ENCODE data around the gene PLA2G4D. TPM values are rescaled to one million over a fixed set of nuclear protein-coding genes. Genes with fewer than 3 reads are reported as not detected.

Gene PLA2G4D
- polyA plus RNA-seq, 1 of the 3 experiments (the other 2 are of a cell fraction) = not detected

- Histone ChIP-seq H3K9me2 (no peaks in the 10 kb centered on the region), H3K9ac (no peak overlapping the region), H3K4me3 (ENCODE audit: low read depth in 2 of 2, low read length in 1 of 2) (no peak overlapping the region), H3K79me2 (ENCODE audit: insufficient read depth) (no peaks in the 10 kb centered on the region), H3K4me2 (no peak overlapping the region), H3K4me1 (ENCODE audit: control insufficient read depth in 1 of 2, insufficient read depth in 2 of 2, low read depth in 1 of 2, low read length in 1 of 2) (peaks cover 0 to 13% of the 10 kb centered on the region in 2 experiments; a peak in 1 of 4 replicates), H3K36me3 (replicated peaks in 1 of 2; ENCODE audit: control insufficient read depth in 1 of 2, insufficient read depth in 2 of 2, low read length in 1 of 2) (no peaks in the 10 kb centered on the region), H4K20me1 (ENCODE audit: insufficient read depth) (no peaks in the 10 kb centered on the region), H2AFZ (ENCODE audit: low read depth) (no peak overlapping the region), H3K27me3 (ENCODE audit: insufficient read depth) (no peaks in the 10 kb centered on the region), H3K9me3 (no peaks in the 10 kb centered on the region), H3K27ac (ENCODE audit: low read depth in 2 of 2, low read length in 1 of 2) (no peak overlapping the region), H3F3A (replicated peaks; ENCODE audit: insufficient read depth) (no peaks in the 10 kb centered on the region)
- ChIA-PET CTCF (interaction anchor here (0.6 to 17.2 kb wide), 8 partner anchors 12 to 81 kb away, joined by 3 to 293 read pairs (median 5); no protein-coding TSS in a partner anchor), POLR2A (no interaction called here)
- TF ChIP-seq EZH2phosphoT487 (IDR thresholded peaks at IDR 0.05; ENCODE audit: borderline replicate concordance, low read depth) = no peak
- no peak for TF ChIP-seq USF1 (IDR thresholded peaks at IDR 0.05; ENCODE audit: borderline replicate concordance, low read depth)
- no peak for TF ChIP-seq RFX5 (IDR thresholded peaks at IDR 0.05; ENCODE audit: low read length)
- no peak for DNase-seq
- 49% methylated on average over 7 of the region's 17 CpGs for WGBS (ENCODE audit: low lambda C conversion rate)
Observed at GRCh38 chr15:42069496-42070278, 24.7 kb downstream of the PLA2G4D start.

- Histone ChIP-seq H3K4me3 (ENCODE audit: low read depth in 2 of 2, low read length in 1 of 2) (no peak overlapping the region), H3K79me2 (ENCODE audit: insufficient read depth) (no peaks in the 10 kb centered on the region), H4K20me1 (ENCODE audit: insufficient read depth) (no peaks in the 10 kb centered on the region), H3K36me3 (replicated peaks in 1 of 2; ENCODE audit: control insufficient read depth in 1 of 2, insufficient read depth in 2 of 2, low read length in 1 of 2) (no peaks in the 10 kb centered on the region), H3K4me1 (ENCODE audit: control insufficient read depth in 1 of 2, insufficient read depth in 2 of 2, low read depth in 1 of 2, low read length in 1 of 2) (peaks cover 0 to 18% of the 10 kb centered on the region in 2 experiments; a peak in 1 of 4 replicates), H3K27ac (ENCODE audit: low read depth in 2 of 2, low read length in 1 of 2) (no peak overlapping the region), H3F3A (replicated peaks; ENCODE audit: insufficient read depth) (no peaks in the 10 kb centered on the region), H3K27me3 (ENCODE audit: insufficient read depth) (no peaks in the 10 kb centered on the region), H3K9me2 (no peaks in the 10 kb centered on the region), H3K4me2 (no peak overlapping the region), H3K9me3 (no peaks in the 10 kb centered on the region), H3K9ac (no peak overlapping the region), H2AFZ (ENCODE audit: low read depth) (no peak overlapping the region)
- POLR2A ChIA-PET = no interaction called here
- WGBS (ENCODE audit: low lambda C conversion rate) = 81% methylated on average over 7 of the region's 7 CpGs
- DNase-seq = no peak
- CTCF ChIA-PET = interaction anchor here (0.6 to 17.2 kb wide), 4 partner anchors 12 to 74 kb away, joined by 3 to 293 read pairs (median 6); no protein-coding TSS in a partner anchor
- TF ChIP-seq RAD21 (IDR thresholded peaks at IDR 0.05; ENCODE audit: low read length) (no peak), MEF2A (IDR thresholded peaks at IDR 0.05; ENCODE audit: borderline replicate concordance, low read depth) (no peak), SMC3 (IDR thresholded peaks at IDR 0.05; ENCODE audit: low read depth, low read length) (no peak)
Observed at GRCh38 chr15:42069025-42069424, 25.3 kb downstream of the PLA2G4D start.

- H2AFZ ChIP-seq (ENCODE audit: low read depth) = no peak overlapping the region
Observed at GRCh38 chr15:42068601-42069000, 25.8 kb downstream of the PLA2G4D start.

More at GRCh38 chr15:42068601-42069000, 25.8 kb downstream of the PLA2G4D start:
- Histone ChIP-seq H3K27ac (ENCODE audit: low read depth in 2 of 2, low read length in 1 of 2) (no peak overlapping the region), H3K79me2 (ENCODE audit: insufficient read depth) (no peaks in the 10 kb centered on the region), H3F3A (replicated peaks; ENCODE audit: insufficient read depth) (no peaks in the 10 kb centered on the region), H4K20me1 (ENCODE audit: insufficient read depth) (no peaks in the 10 kb centered on the region), H3K36me3 (replicated peaks in 1 of 2; ENCODE audit: control insufficient read depth in 1 of 2, insufficient read depth in 2 of 2, low read length in 1 of 2) (no peaks in the 10 kb centered on the region), H3K9me2 (no peaks in the 10 kb centered on the region), H3K4me2 (no peak overlapping the region), H3K4me1 (ENCODE audit: control insufficient read depth in 1 of 2, insufficient read depth in 2 of 2, low read depth in 1 of 2, low read length in 1 of 2) (peaks cover 0 to 18% of the 10 kb centered on the region in 2 experiments; a peak in 1 of 4 replicates), H3K4me3 (ENCODE audit: low read depth in 2 of 2, low read length in 1 of 2) (no peak overlapping the region), H3K9me3 (no peaks in the 10 kb centered on the region), H3K27me3 (ENCODE audit: insufficient read depth) (no peaks in the 10 kb centered on the region), H3K9ac (no peak overlapping the region)
- TF ChIP-seq JUND (IDR thresholded peaks at IDR 0.05) (no peak), POLR2AphosphoS5 (IDR thresholded peaks at IDR 0.05; ENCODE audit: low read depth, low read length) (no peak), EZH2phosphoT487 (IDR thresholded peaks at IDR 0.05; ENCODE audit: borderline replicate concordance, low read depth) (no peak), YY1 (IDR thresholded peaks at IDR 0.05; ENCODE audit: low read depth) (no peak), MXI1 (IDR thresholded peaks at IDR 0.05; ENCODE audit: low read depth, low read length) (no peak)
- 81% methylated on average over 7 of the region's 14 CpGs for WGBS (ENCODE audit: low lambda C conversion rate)
- ChIA-PET CTCF (interaction anchor here (0.5 to 17.2 kb wide), 5 partner anchors 12 to 401 kb away, joined by 3 to 293 read pairs (median 3); no protein-coding TSS in a partner anchor), POLR2A (no interaction called here)
- DNase-seq = no peak

Data from SK-N-SH (cell line).